Neuronal stem cell (in vitro differentiated cells): Measurements from ENCODE around the gene OR6C6.

Experiments
- DNase-seq: peaks from one replicate; pipeline ENCODE4 v3.0.0-alpha.2; 2013; ENCODE audit warnings: low spot score
- H2AFZ ChIP-seq: one replicate; pipeline ENCODE4 v1.6.1; 2013; ENCODE audit warnings: mild to moderate bottlenecking, low read length, inconsistent platforms
- H2AK5ac ChIP-seq: 2 replicates; pipeline ENCODE4 v1.6.1; 2013; ENCODE audit warnings: low read depth, mild to moderate bottlenecking, inconsistent platforms, low read length, moderate library complexity, mixed read lengths
- H2BK120ac ChIP-seq: 2 replicates; pipeline ENCODE4 v1.6.1; 2013; ENCODE audit warnings: low read depth, mild to moderate bottlenecking, inconsistent platforms, low read length, moderate library complexity, mixed read lengths
- H2BK12ac ChIP-seq: one replicate; pipeline ENCODE4 v1.6.1; 2013; ENCODE audit warnings: low read length, inconsistent platforms
- H2BK15ac ChIP-seq: 2 replicates; pipeline ENCODE4 v1.6.1; 2013; ENCODE audit warnings: mild to moderate bottlenecking, low read length, inconsistent platforms, mixed read lengths
- H2BK5ac ChIP-seq: one replicate; pipeline ENCODE4 v1.6.1; 2013; ENCODE audit warnings: inconsistent platforms, mild to moderate bottlenecking, low read length, moderate library complexity
- H3K14ac ChIP-seq: one replicate; pipeline ENCODE4 v1.6.1; 2013; ENCODE audit warnings: low read length, inconsistent platforms
- H3K18ac ChIP-seq: 2 replicates; pipeline ENCODE4 v1.6.1; 2013; ENCODE audit warnings: low read length, inconsistent platforms
- H3K23ac ChIP-seq: 2 replicates; pipeline ENCODE4 v1.6.1; 2013; ENCODE audit warnings: low read depth, mild to moderate bottlenecking, mixed read lengths, low read length, inconsistent platforms; ENCODE audit not compliant: poor library complexity
- H3K27ac ChIP-seq: replicated peaks from 3 replicates; pipeline ENCODE4 v1.5.1; 2013; ENCODE audit warnings: low read length, inconsistent platforms
- H3K27me3 ChIP-seq, 3 experiments: 2 replicates each; pipeline ENCODE4 v1.6.1; 2013; ENCODE audit warnings: low read length in 3 of 3, mild to moderate bottlenecking in 2 of 3, inconsistent platforms in 1 of 3, low read depth in 1 of 3, mixed read lengths in 1 of 3, moderate library complexity in 1 of 3; ENCODE audit not compliant: control insufficient read depth in 3 of 3, insufficient read depth in 3 of 3
- H3K36me3 ChIP-seq, 2 donors: replicated peaks in 1 of 2; 2 replicates each; pipeline ENCODE4 v1.6.1; 2013; ENCODE audit warnings: low read length in 2 of 2; ENCODE audit not compliant: control insufficient read depth in 2 of 2, insufficient read depth in 2 of 2
- H3K4ac ChIP-seq: 2 replicates; pipeline ENCODE4 v1.6.1; 2013; ENCODE audit warnings: inconsistent platforms, mild to moderate bottlenecking, low read length, moderate library complexity
- H3K4me1 ChIP-seq, 2 donors: 1 replicate in 1 of 2; 2 replicates in 1 of 2; pipeline ENCODE4 v1.6.1; 2013; ENCODE audit warnings: low read length in 2 of 2, low read depth in 1 of 2; ENCODE audit not compliant: control insufficient read depth in 2 of 2, insufficient read depth in 1 of 2
- H3K4me2 ChIP-seq: one replicate; pipeline ENCODE4 v1.6.1; 2013; ENCODE audit warnings: mild to moderate bottlenecking, low read length, inconsistent platforms; ENCODE audit not compliant: insufficient read depth, poor library complexity, severe bottlenecking
- H3K4me3 ChIP-seq, 2 donors: 2 replicates each; pipeline ENCODE4 v1.5.1; 2013; ENCODE audit warnings: low read length in 2 of 2, mild to moderate bottlenecking in 2 of 2, inconsistent platforms in 1 of 2, moderate library complexity in 1 of 2
- H3K79me1 ChIP-seq: one replicate; pipeline ENCODE4 v1.6.1; 2013; ENCODE audit warnings: low read depth, mild to moderate bottlenecking, inconsistent platforms, low read length, moderate library complexity
- H3K9ac ChIP-seq: one replicate; pipeline ENCODE4 v1.6.1; 2013; ENCODE audit warnings: mild to moderate bottlenecking, low read depth, low read length, inconsistent platforms; ENCODE audit not compliant: poor library complexity
- H3K9me3 ChIP-seq, 2 donors: replicated peaks in 1 of 2; 2 replicates each; pipeline versions ENCODE3 to v1.6.1; 2013; ENCODE audit warnings: low read length in 2 of 2, mild to moderate bottlenecking in 2 of 2, inconsistent platforms in 1 of 2, low read depth in 1 of 2, mixed read lengths in 1 of 2, moderate library complexity in 1 of 2; ENCODE audit not compliant: control insufficient read depth in 2 of 2, insufficient read depth in 1 of 2
- H4K8ac ChIP-seq: one replicate; pipeline ENCODE4 v1.6.1; 2013; ENCODE audit warnings: low read depth, mild to moderate bottlenecking, inconsistent platforms, low read length, moderate library complexity
- H4K91ac ChIP-seq: one replicate; pipeline ENCODE4 v1.6.1; 2013; ENCODE audit warnings: low read length, low read depth, mild to moderate bottlenecking, inconsistent platforms; ENCODE audit not compliant: poor library complexity
- WGBS, 2 donors: extraction: QIAGEN DNeasy Blood & Tissue Kit; methylation state at CpG; one replicate each; pipeline ENCODE4 v1.1.7; 2013; ENCODE audit warnings: missing lambda C conversion rate in 2 of 2, mixed read lengths in 1 of 2; ENCODE audit not compliant: insufficient read length in 2 of 2, insufficient replicate concordance in 1 of 2; ENCODE audit errors: extremely low coverage in 2 of 2; 5-methylcytosine and 5-hydroxymethylcytosine counted together

The OR6C6 gene

DNA sequence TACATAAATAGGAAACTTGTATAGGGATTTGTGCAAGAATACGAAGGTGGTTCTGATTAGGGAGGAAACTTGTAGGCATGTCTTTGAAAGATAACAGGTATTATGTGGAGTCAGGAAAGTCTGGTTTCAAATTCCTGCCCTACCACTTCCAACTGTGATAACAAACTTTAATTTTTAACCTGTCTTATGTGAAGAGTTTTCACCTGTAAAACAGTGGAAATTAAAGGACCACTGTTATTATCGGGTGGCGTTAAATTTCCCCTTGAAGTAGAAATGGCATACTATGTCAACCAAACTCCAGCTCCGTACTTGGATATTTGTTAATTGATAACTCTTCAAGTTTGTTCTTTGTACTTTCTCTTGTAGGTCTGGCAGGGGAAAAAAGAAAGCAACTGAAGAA, 23.8 kb upstream of the OR6C6 start:
- Histone ChIP-seq H3K9me3 (no peaks in the 10 kb centered on the region), H3K18ac (no peak overlapping the region), H2BK12ac (no peak overlapping the region), H2BK5ac (no peak overlapping the region), H4K91ac (no peak overlapping the region), H2BK15ac (no peak overlapping the region), H4K8ac (no peak overlapping the region), H2BK120ac (no peak overlapping the region), H3K27me3 (no peaks in the 10 kb centered on the region), H3K9ac (no peak overlapping the region), H3K4me2 (no peak overlapping the region), H3K36me3 (no peaks in the 10 kb centered on the region), H2AFZ (no peak overlapping the region), H3K4ac (no peak overlapping the region), H3K23ac (no peak overlapping the region), H3K79me1 (no peaks in the 10 kb centered on the region), H3K14ac (no peak overlapping the region), H3K27ac (no peak overlapping the region), H2AK5ac (no peak overlapping the region), H3K4me1 (no peaks in the 10 kb centered on the region), H3K4me3 (no peak overlapping the region)
- no peak for DNase-seq
- WGBS, 2 donors: no CpG with 5 or more reads among the region's 4 CpGs

GRCh38 chr12:55314043-55314442, 17.7 kb upstream of the OR6C6 start, which contains the start of gene OR6C1:
Gene OR6C1, plus strand, starts transcription at chr12:55314343. Its CDS starts 6,257 bp downstream, at chr12:55320600.
- no peak within 1 kb of the TSS for H3K4ac ChIP-seq
- no peak within 1 kb of the TSS for H3K4me2 ChIP-seq
- H3K4me1 ChIP-seq: no peaks in the 10 kb centered on the region
- H3K36me3 ChIP-seq: no peaks in the 10 kb centered on the region
- no peak within 1 kb of the TSS for H3K18ac ChIP-seq
- no CpG with 5 or more reads among the region's 2 CpGs for WGBS, 2 donors
- no peaks in the 10 kb centered on the region for H3K27me3 ChIP-seq
- no peak within 1 kb of the TSS for H3K27ac ChIP-seq
- H2AFZ ChIP-seq: no peak within 1 kb of the TSS
- no peak within 1 kb of the TSS for H2BK15ac ChIP-seq
- H3K79me1 ChIP-seq: no peaks in the 10 kb centered on the region
- H2BK12ac ChIP-seq: no peak within 1 kb of the TSS
- H4K8ac ChIP-seq: no peak within 1 kb of the TSS
- no peak within 1 kb of the TSS for H3K4me3 ChIP-seq
- no peak within 1 kb of the TSS for H2BK5ac ChIP-seq
- H3K9me3 ChIP-seq: no peaks in the 10 kb centered on the region
- no peak within 1 kb of the TSS for H2AK5ac ChIP-seq
- no peak within 1 kb of the TSS for H3K23ac ChIP-seq
- no peak within 1 kb of the TSS for H2BK120ac ChIP-seq
- H3K14ac ChIP-seq: no peak within 1 kb of the TSS
- DNase-seq: no peak
- no peak within 1 kb of the TSS for H3K9ac ChIP-seq
- no peak within 1 kb of the TSS for H4K91ac ChIP-seq

GRCh38 chr12:55289999-55290398, 6.4 kb downstream of the OR6C6 start:
- H3K4ac ChIP-seq: no peak overlapping the region
- no peak for DNase-seq

GRCh38 chr12:55280991-55281390, 15.4 kb downstream of the OR6C6 start:
- Histone ChIP-seq H3K9me3 (no peaks in the 10 kb centered on the region), H2BK120ac (no peak overlapping the region), H2AFZ (no peak overlapping the region), H3K27me3 (no peaks in the 10 kb centered on the region), H3K4me1 (no peaks in the 10 kb centered on the region), H2BK15ac (no peak overlapping the region), H2BK5ac (no peak overlapping the region), H3K9ac (no peak overlapping the region), H2BK12ac (no peak overlapping the region), H3K27ac (no peak overlapping the region), H3K4ac (no peak overlapping the region), H3K4me3 (no peak overlapping the region), H3K18ac (no peak overlapping the region), H3K36me3 (no peaks in the 10 kb centered on the region), H4K91ac (no peak overlapping the region), H3K14ac (no peak overlapping the region), H3K23ac (no peak overlapping the region), H2AK5ac (no peak overlapping the region), H4K8ac (no peak overlapping the region), H3K79me1 (no peaks in the 10 kb centered on the region), H3K4me2 (no peak overlapping the region)
- WGBS, 2 donors: no CpG with 5 or more reads among the region's 2 CpGs
- no peak for DNase-seq

More at GRCh38 chr12:55289999-55290398, 6.4 kb downstream of the OR6C6 start:
- H4K91ac ChIP-seq: no peak overlapping the region
- no peak overlapping the region for H3K4me3 ChIP-seq
- no peak overlapping the region for H2BK12ac ChIP-seq
- H3K18ac ChIP-seq: no peak overlapping the region
- no peak overlapping the region for H4K8ac ChIP-seq
- no peaks in the 10 kb centered on the region for H3K9me3 ChIP-seq
- no peak overlapping the region for H3K14ac ChIP-seq
- no CpG with 5 or more reads among the region's 2 CpGs for WGBS, 2 donors
- H2BK5ac ChIP-seq: no peak overlapping the region
- H3K4me2 ChIP-seq: no peak overlapping the region
- no peaks in the 10 kb centered on the region for H3K36me3 ChIP-seq
- no peak overlapping the region for H2BK15ac ChIP-seq
- no peak overlapping the region for H3K27ac ChIP-seq
- no peak overlapping the region for H2AK5ac ChIP-seq
- H3K79me1 ChIP-seq: no peaks in the 10 kb centered on the region
- no peaks in the 10 kb centered on the region for H3K4me1 ChIP-seq
- no peak overlapping the region for H3K9ac ChIP-seq
- no peak overlapping the region for H2BK120ac ChIP-seq
- no peak overlapping the region for H3K23ac ChIP-seq
- H2AFZ ChIP-seq: no peak overlapping the region
- no peaks in the 10 kb centered on the region for H3K27me3 ChIP-seq
